CD14-positive monocyte (primary cell): ENCODE results near the gene MFGE8. TPM values are rescaled to one million over a fixed set of nuclear protein-coding genes. Genes with fewer than 3 reads are reported as not detected.

ENCODE experiments used
- DNase-seq, 3 donors: peaks; one replicate each; pipeline ENCODE4 v3.0.0-alpha.2; 2011 to 2022
- H2AFZ ChIP-seq: 2 replicates; pipeline ENCODE4 v1.6.0; 2012; ENCODE audit warnings: mild to moderate bottlenecking, low read depth, low read length, inconsistent platforms; ENCODE audit not compliant: insufficient read depth, poor library complexity, severe bottlenecking
- H3K27ac ChIP-seq, 2 donors: 1 replicate in 1 of 2; 2 replicates in 1 of 2; pipeline ENCODE4 v1.5.1; 2012 to 2013; ENCODE audit warnings: low read length in 2 of 2, control low read depth in 1 of 2, inconsistent platforms in 1 of 2, low read depth in 1 of 2, mild to moderate bottlenecking in 1 of 2
- H3K27me3 ChIP-seq, 2 donors: one replicate each; pipeline versions ENCODE4 v1.6.0 to v1.6.1; 2011 to 2013; ENCODE audit warnings: low read length in 2 of 2; ENCODE audit not compliant: control insufficient read depth in 2 of 2, insufficient read depth in 2 of 2
- H3K36me3 ChIP-seq, 2 donors: replicated peaks in 1 of 2; 1 replicate in 1 of 2; 2 replicates in 1 of 2; pipeline versions ENCODE4 v1.5.1 to v1.6.1; 2012 to 2013; ENCODE audit warnings: low read length in 2 of 2, control low read depth in 1 of 2, inconsistent platforms in 1 of 2, mild to moderate bottlenecking in 1 of 2; ENCODE audit not compliant: insufficient read depth in 2 of 2, control insufficient read depth in 1 of 2
- H3K4me1 ChIP-seq, 2 donors: 1 replicate in 1 of 2; 2 replicates in 1 of 2; pipeline versions ENCODE4 v1.5.1 to v1.6.1; 2012 to 2013; ENCODE audit warnings: low read length in 2 of 2, control low read depth in 1 of 2, inconsistent platforms in 1 of 2, mild to moderate bottlenecking in 1 of 2, moderate library complexity in 1 of 2; ENCODE audit not compliant: insufficient read depth in 2 of 2, control insufficient read depth in 1 of 2
- H3K4me2 ChIP-seq: replicated peaks from 2 replicates; pipeline ENCODE3; 2012; ENCODE audit warnings: low read length, moderate library complexity, mild to moderate bottlenecking; ENCODE audit not compliant: poor library complexity, severe bottlenecking; ENCODE audit errors: extremely low read depth
- H3K4me3 ChIP-seq, 3 experiments: fragments of 200-600 bp in 1 of 3; sonication (generic) in 1 of 3; replicated peaks in 1 of 3; 1 replicate in 2 of 3; 2 replicates in 1 of 3; pipeline ENCODE4 v1.5.1; 2011 to 2013; ENCODE audit warnings: low read length in 3 of 3, mild to moderate bottlenecking in 3 of 3, control low read depth in 2 of 3, low read depth in 2 of 3, inconsistent platforms in 1 of 3, moderate library complexity in 1 of 3
- H3K79me2 ChIP-seq: 2 replicates; pipeline ENCODE4 v1.6.0; 2012; ENCODE audit warnings: mild to moderate bottlenecking, control low read depth, inconsistent platforms, low read length, moderate library complexity; ENCODE audit not compliant: insufficient read depth
- H3K9ac ChIP-seq: 2 replicates; pipeline ENCODE4 v1.6.0; 2017; ENCODE audit warnings: low read length, mild to moderate bottlenecking; ENCODE audit not compliant: insufficient read depth, poor library complexity, severe bottlenecking
- H3K9me3 ChIP-seq, 2 donors: replicated peaks in 1 of 2; 1 replicate in 1 of 2; 2 replicates in 1 of 2; pipeline versions ENCODE4 v1.5.1 to v1.6.1; 2012 to 2013; ENCODE audit warnings: low read length in 2 of 2, control low read depth in 1 of 2; ENCODE audit not compliant: control insufficient read depth in 1 of 2, insufficient read depth in 1 of 2
- H4K20me1 ChIP-seq: 2 replicates; pipeline ENCODE4 v1.6.0; 2012; ENCODE audit warnings: mild to moderate bottlenecking, low read length, control low read depth, moderate library complexity; ENCODE audit not compliant: insufficient read depth
- H3K27ac Mint-ChIP-seq, 7 donors: one replicate each; pipeline ENCODE4 v1.8.0; 2020; ENCODE audit warnings: mild to moderate bottlenecking in 7 of 7, mixed read lengths in 7 of 7, moderate library complexity in 6 of 7, inconsistent platforms in 2 of 7
- H3K27me3 Mint-ChIP-seq, 3 donors: one replicate each; pipeline ENCODE4 v1.8.0; 2021 to 2022; ENCODE audit warnings: low read depth in 3 of 3, mild to moderate bottlenecking in 3 of 3, mixed read lengths in 3 of 3, moderate library complexity in 3 of 3, inconsistent platforms in 1 of 3
- H3K36me3 Mint-ChIP-seq, 2 donors: one replicate each; pipeline ENCODE4 v1.8.0; 2020; ENCODE audit warnings: mixed read lengths in 2 of 2, inconsistent platforms in 1 of 2, mild to moderate bottlenecking in 1 of 2
- H3K4me1 Mint-ChIP-seq: one replicate; pipeline ENCODE4 v1.8.0; 2020; ENCODE audit warnings: mild to moderate bottlenecking, mixed read lengths
- H3K4me3 Mint-ChIP-seq, 2 donors: one replicate each; pipeline ENCODE4 v1.8.0; 2020; ENCODE audit warnings: mild to moderate bottlenecking in 2 of 2, mixed read lengths in 2 of 2, moderate library complexity in 1 of 2
- H3K9me3 Mint-ChIP-seq, 7 donors: one replicate each; pipeline ENCODE4 v1.8.0; 2020 to 2022; ENCODE audit warnings: mixed read lengths in 7 of 7, mild to moderate bottlenecking in 6 of 7, moderate library complexity in 6 of 7, inconsistent platforms in 2 of 7
- WGBS: methylation state at CpG from one replicate; pipeline ENCODE4 v1.1.5; 2013; ENCODE audit warnings: missing lambda C conversion rate; ENCODE audit not compliant: insufficient coverage; 5-methylcytosine and 5-hydroxymethylcytosine counted together
- intact Hi-C, 2 donors: fragments of 100-400 bp; cut with micrococcal nuclease; formaldehyde crosslinking; loops; one replicate each; pipeline versions ENCODE4 v1.15.0 to v1.15.1; 2023
- polyA plus RNA-seq, 3 donors: library from polyadenylated mRNA; depleted of rRNA in 1 of 3; unstranded in 2 of 3; stranded (reverse) in 1 of 3; fragments of 300-500 nt in 2 of 3; fragments of >200 nt in 1 of 3; fragmentation: Illumina TruSeq in 2 of 3; gene quantifications; 1 replicate in 2 of 3; 2 replicates in 1 of 3; pipeline ENCODE4 v1.2.3, GENCODE V29; 2012 to 2021
- TF ChIP-seq, protein P1 (sequence below): fragments of 200-600 bp; IDR thresholded peaks from one replicate; pipeline ENCODE4 v1.8.0; 2022; ENCODE audit warnings: antibody characterized with exemption, mild to moderate bottlenecking

MFGE8 gene
- polyA plus RNA-seq, 3 donors = 2.7 TPM; not detected in 2

DNA sequence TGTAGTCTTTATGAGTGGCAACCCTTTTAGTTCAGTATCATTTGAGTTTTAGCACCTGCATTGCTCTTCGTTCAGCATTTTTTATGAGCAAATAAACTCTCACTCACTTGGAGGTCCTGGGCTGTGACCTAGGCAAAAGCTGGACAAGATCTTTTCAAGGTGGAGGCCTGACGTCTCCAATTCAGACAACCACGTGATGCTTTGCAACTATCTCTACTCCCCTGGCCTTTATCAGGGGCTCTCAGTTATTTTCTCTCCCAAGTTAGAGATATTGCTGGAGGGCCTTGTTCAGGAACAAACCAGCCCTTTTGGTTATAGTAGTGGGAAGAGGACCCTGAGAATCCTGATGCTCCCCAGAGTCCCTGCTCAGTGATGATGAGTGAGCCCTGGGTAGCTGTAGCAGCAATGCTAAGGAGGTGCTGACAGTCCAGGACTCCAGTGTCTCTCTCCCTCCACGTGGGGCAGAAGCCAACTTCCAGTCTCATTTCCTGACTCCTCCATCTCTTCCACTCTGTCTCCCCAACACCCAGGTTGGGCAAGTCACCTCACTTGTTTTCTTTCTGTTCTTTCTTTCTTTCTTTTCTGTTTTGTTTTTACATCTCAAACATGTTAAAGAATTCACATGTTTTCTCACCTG lies 48.2 kb downstream of the MFGE8 start:
- Mint-ChIP-seq H3K4me1 (no peaks in the 10 kb centered on the region), H3K27me3 (peaks cover 4 to 8% (median 7%) of the 10 kb centered on the region in 3 donors), H3K36me3 (no peaks in the 10 kb centered on the region), H3K4me3 (no peak overlapping the region), H3K9me3 (peaks cover 0 to 2% (median 0%) of the 10 kb centered on the region in 7 donors), H3K27ac (no peak overlapping the region)
- Histone ChIP-seq H3K4me3 (no peak overlapping the region), H3K4me1 (no peaks in the 10 kb centered on the region), H3K9ac (no peak overlapping the region), H3K4me2 (no peak overlapping the region), H3K79me2 (no peaks in the 10 kb centered on the region), H2AFZ (no peak overlapping the region), H3K9me3 (no peaks in the 10 kb centered on the region), H3K27ac (no peak overlapping the region), H3K36me3 (no peaks in the 10 kb centered on the region), H4K20me1 (no peaks in the 10 kb centered on the region), H3K27me3 (no peaks in the 10 kb centered on the region)
- no peak for DNase-seq
- 79% methylated on average over 2 of the region's 4 CpGs for WGBS
- intact Hi-C loops = no loop called here
- TF ChIP-seq, protein P1, sequence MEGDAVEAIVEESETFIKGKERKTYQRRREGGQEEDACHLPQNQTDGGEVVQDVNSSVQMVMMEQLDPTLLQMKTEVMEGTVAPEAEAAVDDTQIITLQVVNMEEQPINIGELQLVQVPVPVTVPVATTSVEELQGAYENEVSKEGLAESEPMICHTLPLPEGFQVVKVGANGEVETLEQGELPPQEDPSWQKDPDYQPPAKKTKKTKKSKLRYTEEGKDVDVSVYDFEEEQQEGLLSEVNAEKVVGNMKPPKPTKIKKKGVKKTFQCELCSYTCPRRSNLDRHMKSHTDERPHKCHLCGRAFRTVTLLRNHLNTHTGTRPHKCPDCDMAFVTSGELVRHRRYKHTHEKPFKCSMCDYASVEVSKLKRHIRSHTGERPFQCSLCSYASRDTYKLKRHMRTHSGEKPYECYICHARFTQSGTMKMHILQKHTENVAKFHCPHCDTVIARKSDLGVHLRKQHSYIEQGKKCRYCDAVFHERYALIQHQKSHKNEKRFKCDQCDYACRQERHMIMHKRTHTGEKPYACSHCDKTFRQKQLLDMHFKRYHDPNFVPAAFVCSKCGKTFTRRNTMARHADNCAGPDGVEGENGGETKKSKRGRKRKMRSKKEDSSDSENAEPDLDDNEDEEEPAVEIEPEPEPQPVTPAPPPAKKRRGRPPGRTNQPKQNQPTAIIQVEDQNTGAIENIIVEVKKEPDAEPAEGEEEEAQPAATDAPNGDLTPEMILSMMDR = no peak

DNA sequence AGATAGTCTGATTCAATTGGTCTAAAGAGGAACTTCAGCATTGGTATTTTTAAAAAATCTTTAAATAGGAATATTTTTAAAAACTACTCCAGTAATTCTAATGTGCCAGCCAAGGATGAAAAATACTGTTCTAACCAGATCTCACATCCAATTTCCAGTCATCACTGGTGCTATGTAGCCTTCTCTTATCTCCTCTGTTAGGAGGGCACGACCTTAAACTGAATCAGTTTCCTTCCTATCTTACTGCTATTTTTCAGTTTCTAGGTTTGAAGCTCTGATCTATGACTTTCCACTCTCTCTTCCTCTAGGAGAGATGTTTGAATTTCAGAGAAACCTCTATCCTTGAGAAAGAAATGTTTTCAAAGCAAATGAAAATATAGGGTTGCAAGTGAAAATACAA lies 49.8 kb downstream of the MFGE8 start:
- H3K9me3 ChIP-seq = no peaks in the 10 kb centered on the region
- Mint-ChIP-seq H3K36me3 (no peaks in the 10 kb centered on the region), H3K4me1 (no peaks in the 10 kb centered on the region), H3K4me3 (no peak overlapping the region), H3K9me3 (peaks cover 0 to 3% (median 0%) of the 10 kb centered on the region in 7 donors), H3K27ac (no peak overlapping the region), H3K27me3 (peaks cover 3 to 7% (median 4%) of the 10 kb centered on the region in 3 donors)
- WGBS = no CpG with 5 or more reads among the region's 1 CpG
- no peaks in the 10 kb centered on the region for H3K4me1 ChIP-seq
- no peaks in the 10 kb centered on the region for H4K20me1 ChIP-seq
- intact Hi-C loops = no loop called here
- no peak overlapping the region for H3K4me3 ChIP-seq
- no peak overlapping the region for H3K4me2 ChIP-seq
- H2AFZ ChIP-seq = no peak overlapping the region
- no peaks in the 10 kb centered on the region for H3K79me2 ChIP-seq
- no peak overlapping the region for H3K27ac ChIP-seq
- no peaks in the 10 kb centered on the region for H3K27me3 ChIP-seq
- H3K36me3 ChIP-seq = no peaks in the 10 kb centered on the region
- TF ChIP-seq, protein P1 = no peak
- no peak overlapping the region for H3K9ac ChIP-seq
- no peak for DNase-seq
